ENCODE measurements around the gene IPO7. TPM values are rescaled to one million over a fixed set of nuclear protein-coding genes. Genes with fewer than 3 reads are reported as not detected.
A peak's percentile ranks its signal among the peaks of the same experiment; 100 is the strongest.
"Not testable (repeated sequence)": the region's sequence is repeated elsewhere in the genome, so short reads cannot be mapped to it uniquely, and the experiment has no call there.

Gene IPO7
- 10 to 100 TPM; 78.9 to 81.1 TPM for total RNA-seq

- ATAC-seq (ENCODE audit: low read depth) (peak; percentile 96), DNase-seq (peak; percentile 87)
- POLR2A ChIA-PET, result interaction anchor here (0.6 to 3.0 kb wide), 17 partner anchors 8 to 1072 kb away, joined by 3 to 20 read pairs (median 6); partner anchors contain the start of genes TMEM41B and ZNF143
- Mint-ChIP-seq H3K36me3 (peaks cover 8% of the 10 kb centered on the region), H3K27ac (peak within 1 kb of the TSS; percentile 89), H3K4me3 (peak within 1 kb of the TSS; percentile 93), H3K4me1 (peaks cover 20% of the 10 kb centered on the region), H3K27me3 (no peaks in the 10 kb centered on the region), H3K9me3 (no peaks in the 10 kb centered on the region)
Measured at GRCh38 chr11:9384535-9385326, at the start of gene IPO7. Gene IPO7 (plus strand): TSS chr11:9384652. CDS start chr11:9384764, 112 bp downstream.

GRCh38 chr11:9341638-9342178 lies 42.7 kb upstream of the IPO7 start:
- no peak for DNase-seq
- ATAC-seq (ENCODE audit: low read depth), result no peak
- peaks cover 10% of the 10 kb centered on the region for H3K4me1 Mint-ChIP-seq
- no peaks in the 10 kb centered on the region for H3K27me3 Mint-ChIP-seq
- no peaks in the 10 kb centered on the region for H3K36me3 Mint-ChIP-seq
- H3K9me3 Mint-ChIP-seq, result no peaks in the 10 kb centered on the region
- no peak overlapping the region for H3K27ac Mint-ChIP-seq
- no peak overlapping the region for H3K4me3 Mint-ChIP-seq
- POLR2A ChIA-PET, result no interaction called here

GRCh38 chr11:9344061-9344680 lies 40.3 kb upstream of the IPO7 start:
- DNase-seq, result no peak
- Mint-ChIP-seq H3K27ac (no peak overlapping the region), H3K36me3 (no peaks in the 10 kb centered on the region), H3K4me3 (no peak overlapping the region), H3K9me3 (no peaks in the 10 kb centered on the region), H3K27me3 (peaks cover 5% of the 10 kb centered on the region), H3K4me1 (peaks cover 26% of the 10 kb centered on the region)
- peak; percentile 34 for ATAC-seq (ENCODE audit: low read depth)
- POLR2A ChIA-PET, result no interaction called here

- H3K27ac Mint-ChIP-seq, result no peak overlapping the region
Measured at GRCh38 chr11:9347100-9347499, 37.4 kb upstream of the IPO7 start.

GRCh38 chr11:9347779-9348178 lies 36.7 kb upstream of the IPO7 start:
- peaks cover 31% of the 10 kb centered on the region for H3K4me1 Mint-ChIP-seq
- POLR2A ChIA-PET, result interaction anchor here (0.6 kb wide), 1 partner anchor 28 kb away, joined by 3 read pairs; no protein-coding TSS in a partner anchor
- ATAC-seq (ENCODE audit: low read depth); DNase-seq; H3K4me3 Mint-ChIP-seq; H3K9me3 Mint-ChIP-seq; H3K27ac Mint-ChIP-seq; H3K36me3 Mint-ChIP-seq; H3K27me3 Mint-ChIP-seq: not testable (repeated sequence)

More at GRCh38 chr11:9347100-9347499, 37.4 kb upstream of the IPO7 start:
- ATAC-seq (ENCODE audit: low read depth) (peak; percentile 91), DNase-seq (no peak)
- peaks cover 29% of the 10 kb centered on the region for H3K4me1 Mint-ChIP-seq
- POLR2A ChIA-PET, result interaction anchor here (1.3 kb wide), 1 partner anchor 114 kb away, joined by 3 read pairs; the partner anchor contains the start of gene ZNF143
- peaks cover 9% of the 10 kb centered on the region for H3K27me3 Mint-ChIP-seq
- no peaks in the 10 kb centered on the region for H3K9me3 Mint-ChIP-seq
- H3K4me3 Mint-ChIP-seq, result peak overlapping the region; percentile 5
- H3K36me3 Mint-ChIP-seq, result no peaks in the 10 kb centered on the region

GRCh38 chr11:9351321-9351881 lies 33.1 kb upstream of the IPO7 start:
- no peak overlapping the region for H3K27ac Mint-ChIP-seq
- peaks cover 9% of the 10 kb centered on the region for H3K27me3 Mint-ChIP-seq
- DNase-seq (no peak), ATAC-seq (ENCODE audit: low read depth) (no peak)
- POLR2A ChIA-PET, result no interaction called here
- no peaks in the 10 kb centered on the region for H3K36me3 Mint-ChIP-seq
- H3K4me3 Mint-ChIP-seq, result no peak overlapping the region
- H3K4me1 Mint-ChIP-seq, result peaks cover 22% of the 10 kb centered on the region
- no peaks in the 10 kb centered on the region for H3K9me3 Mint-ChIP-seq

GRCh38 chr11:9357041-9357440 lies 27.4 kb upstream of the IPO7 start:
- no peak for DNase-seq
- H3K27ac Mint-ChIP-seq, result no peak overlapping the region
- no peaks in the 10 kb centered on the region for H3K36me3 Mint-ChIP-seq
- peaks cover 5% of the 10 kb centered on the region for H3K4me1 Mint-ChIP-seq
- no peaks in the 10 kb centered on the region for H3K9me3 Mint-ChIP-seq
- POLR2A ChIA-PET, result no interaction called here
- no peaks in the 10 kb centered on the region for H3K27me3 Mint-ChIP-seq
- ATAC-seq (ENCODE audit: low read depth), result no peak
- H3K4me3 Mint-ChIP-seq, result no peak overlapping the region

GRCh38 chr11:9360862-9361622 lies 23.4 kb upstream of the IPO7 start:
- not testable (repeated sequence) for H3K27ac Mint-ChIP-seq, H3K4me3 Mint-ChIP-seq

GRCh38 chr11:9362393-9362863 lies 22.0 kb upstream of the IPO7 start:
- H3K27me3 Mint-ChIP-seq, result no peaks in the 10 kb centered on the region
- no peaks in the 10 kb centered on the region for H3K9me3 Mint-ChIP-seq
- POLR2A ChIA-PET, result interaction anchor here (1.4 kb wide), 1 partner anchor 22 kb away, joined by 7 read pairs; the partner anchor contains the start of gene IPO7
- DNase-seq, result no peak
- H3K4me3 Mint-ChIP-seq, result no peak overlapping the region
- no peak overlapping the region for H3K27ac Mint-ChIP-seq
- peaks cover 14% of the 10 kb centered on the region for H3K4me1 Mint-ChIP-seq
- no peak for ATAC-seq (ENCODE audit: low read depth)
- H3K36me3 Mint-ChIP-seq, result no peaks in the 10 kb centered on the region

More at GRCh38 chr11:9360862-9361622, 23.4 kb upstream of the IPO7 start:
- H3K36me3 Mint-ChIP-seq; ATAC-seq (ENCODE audit: low read depth); H3K9me3 Mint-ChIP-seq; POLR2A ChIA-PET; DNase-seq; H3K27me3 Mint-ChIP-seq: not testable (repeated sequence)
- H3K4me1 Mint-ChIP-seq, result peaks cover 14% of the 10 kb centered on the region

GRCh38 chr11:9363954-9364912 lies 20.2 kb upstream of the IPO7 start:
- Mint-ChIP-seq H3K27ac (peak overlapping the region; percentile 85), H3K4me1 (peaks cover 14% of the 10 kb centered on the region), H3K27me3 (peaks cover 3% of the 10 kb centered on the region), H3K36me3 (no peaks in the 10 kb centered on the region), H3K9me3 (no peaks in the 10 kb centered on the region), H3K4me3 (peak overlapping the region; percentile 82)
- POLR2A ChIA-PET, result interaction anchor here (0.6 to 1.6 kb wide), 10 partner anchors 9 to 1092 kb away, joined by 3 to 14 read pairs (median 3); partner anchors contain the start of genes IPO7, TMEM41B and ZNF143
- DNase-seq, result peak; percentile 82
- peak; percentile 99 for ATAC-seq (ENCODE audit: low read depth)

GRCh38 chr11:9367551-9367950 lies 16.9 kb upstream of the IPO7 start:
- no peak for ATAC-seq (ENCODE audit: low read depth)
- DNase-seq, result no peak
- no peak overlapping the region for H3K4me3 Mint-ChIP-seq
- H3K9me3 Mint-ChIP-seq, result no peaks in the 10 kb centered on the region
- POLR2A ChIA-PET, result interaction anchor here (0.6 kb wide), 1 partner anchor 21 kb away, joined by 3 read pairs; no protein-coding TSS in a partner anchor
- H3K27me3 Mint-ChIP-seq, result peaks cover 15% of the 10 kb centered on the region
- no peak overlapping the region for H3K27ac Mint-ChIP-seq
- peaks cover 9% of the 10 kb centered on the region for H3K4me1 Mint-ChIP-seq
- H3K36me3 Mint-ChIP-seq, result no peaks in the 10 kb centered on the region

GRCh38 chr11:9377036-9377435 lies 7.4 kb upstream of the IPO7 start:
- DNase-seq, result no peak
- no peaks in the 10 kb centered on the region for H3K9me3 Mint-ChIP-seq
- ATAC-seq (ENCODE audit: low read depth), result no peak
- H3K4me3 Mint-ChIP-seq, result no peak overlapping the region
- peaks cover 1% of the 10 kb centered on the region for H3K4me1 Mint-ChIP-seq
- POLR2A ChIA-PET, result no interaction called here
- peaks cover 3% of the 10 kb centered on the region for H3K27me3 Mint-ChIP-seq
- H3K36me3 Mint-ChIP-seq, result no peaks in the 10 kb centered on the region
- no peak overlapping the region for H3K27ac Mint-ChIP-seq

All from activated naive CD8-positive, alpha-beta T cell treated with anti-CD3 and anti-CD28 coated beads, Interleukin-2, amount 10 ng/mL, durations not matched to agents 7 days and 5 days (primary cell).